HG02852 (cell line): ENCODE measurements around the gene SMU1.

Experiments
- ATAC-seq: cut with Tn5 transposase; IDR thresholded peaks from one replicate; pipeline ENCODE4 v1.9.1; 2021; ENCODE audit warnings: mild to moderate bottlenecking, moderate library complexity; ENCODE audit not compliant: unreplicated experiment

Gene SMU1

DNA sequence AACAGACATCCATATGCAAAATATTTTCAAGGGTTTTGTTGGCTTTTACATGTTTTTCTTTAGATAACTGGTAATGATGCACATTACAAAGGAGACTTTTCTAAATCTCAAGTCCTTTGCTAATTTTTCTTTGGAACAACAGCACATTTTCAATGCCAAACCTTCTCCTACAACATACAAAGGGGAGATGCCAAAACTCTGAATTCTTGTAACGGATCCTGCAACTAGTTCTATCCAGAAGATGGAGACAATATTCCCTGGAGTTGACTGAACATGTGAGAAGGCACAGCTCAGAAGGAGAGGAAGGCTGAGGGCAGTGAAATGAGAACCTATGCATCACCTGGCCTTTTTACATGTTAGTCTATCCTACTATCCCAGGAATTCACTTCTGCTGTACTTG is 30.4 kb downstream of the SMU1 start:
- no peak for ATAC-seq

DNA sequence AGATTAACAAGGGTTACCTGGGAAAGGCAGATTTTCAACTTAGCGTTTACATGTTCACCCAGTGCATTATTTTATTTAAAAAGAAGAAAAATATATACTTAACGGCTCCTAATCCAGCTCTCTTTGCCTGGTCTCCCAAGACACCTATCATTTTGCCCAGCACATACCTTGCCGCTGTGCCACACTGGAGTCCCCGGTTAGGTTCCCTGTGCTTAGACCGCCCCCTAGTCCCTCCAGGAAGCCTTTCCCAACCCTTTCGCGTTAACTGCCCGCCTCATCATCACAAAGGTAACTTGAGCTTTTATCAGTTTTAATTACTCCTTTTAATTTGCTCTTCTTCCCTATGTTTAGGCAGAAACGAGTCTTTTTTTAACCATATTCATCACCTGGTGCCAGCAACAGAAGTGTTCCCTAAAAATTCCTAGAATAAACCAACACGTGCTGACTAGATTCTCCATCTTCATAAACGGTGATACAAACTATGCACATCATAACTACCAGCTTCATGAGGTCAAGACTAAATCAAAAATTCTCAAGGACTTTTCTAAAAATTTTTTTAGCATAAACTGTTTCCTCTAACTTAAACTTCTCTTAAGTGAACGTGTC is 31.7 kb downstream of the SMU1 start:
- no peak for ATAC-seq

DNA sequence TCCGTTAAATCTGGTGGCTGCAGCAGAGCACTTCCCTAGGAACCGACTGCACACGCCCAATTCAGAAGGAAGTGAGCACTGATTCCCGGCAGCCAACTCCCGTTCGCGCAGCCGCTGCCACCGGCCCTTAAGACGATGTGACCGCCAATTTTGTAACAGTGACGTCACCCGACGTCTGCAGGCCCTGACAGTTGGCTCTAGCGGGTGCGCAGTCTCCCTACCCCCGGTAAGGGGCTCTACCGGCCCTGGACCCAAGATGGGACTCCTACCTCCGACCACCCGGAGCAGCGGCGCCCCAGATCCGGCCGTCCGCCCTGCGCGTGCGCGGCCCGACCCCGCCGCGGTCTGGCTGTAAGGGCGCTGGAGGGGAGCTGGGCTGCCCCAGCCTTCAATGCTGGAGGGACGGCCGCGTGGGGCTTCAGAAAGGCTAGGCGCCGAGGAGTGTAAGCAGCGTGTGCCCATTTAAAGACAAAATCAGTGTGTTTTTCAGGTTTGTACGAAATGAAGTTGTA is 32.3 kb downstream of the SMU1 start:
- peak; percentile 77 for ATAC-seq

DNA sequence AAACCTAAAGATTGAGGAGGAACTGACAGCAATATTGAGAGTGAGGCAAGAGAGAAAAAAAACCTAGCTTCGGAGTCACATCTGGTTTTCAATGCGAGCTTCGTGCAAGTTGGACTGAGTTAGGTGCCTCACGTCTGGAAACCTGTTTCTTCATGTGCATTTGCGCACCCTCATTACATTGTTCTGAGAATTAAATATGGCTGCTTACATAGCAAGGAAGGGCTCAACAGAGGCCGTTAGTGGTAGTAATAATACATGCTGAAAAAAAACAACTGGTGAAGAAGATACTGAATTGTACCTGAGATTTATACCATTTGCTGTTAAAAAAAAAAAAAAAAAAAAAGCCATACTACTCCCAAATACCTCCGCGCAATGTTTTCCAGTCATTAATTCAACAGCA is 32.8 kb downstream of the SMU1 start:
- ATAC-seq: no peak

DNA sequence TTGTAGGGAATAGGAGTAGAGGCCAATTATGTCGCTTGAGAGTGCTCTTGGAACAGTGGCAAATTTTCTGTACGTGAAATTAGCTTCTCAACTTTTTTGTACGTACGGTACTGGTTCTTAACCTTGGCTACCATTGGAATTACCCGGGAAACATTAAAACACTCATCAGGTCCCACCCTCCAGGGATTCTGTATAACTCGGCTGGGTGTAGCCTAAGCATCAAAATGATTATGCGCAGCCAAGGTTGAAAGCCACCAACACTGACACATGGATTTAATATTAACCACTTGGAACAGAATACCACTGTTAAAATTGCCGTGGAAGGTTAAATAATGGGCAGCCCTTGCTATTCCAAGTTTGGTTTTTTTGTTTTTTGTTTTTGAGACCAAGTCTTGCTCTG is 34.0 kb downstream of the SMU1 start:
- no peak for ATAC-seq

DNA sequence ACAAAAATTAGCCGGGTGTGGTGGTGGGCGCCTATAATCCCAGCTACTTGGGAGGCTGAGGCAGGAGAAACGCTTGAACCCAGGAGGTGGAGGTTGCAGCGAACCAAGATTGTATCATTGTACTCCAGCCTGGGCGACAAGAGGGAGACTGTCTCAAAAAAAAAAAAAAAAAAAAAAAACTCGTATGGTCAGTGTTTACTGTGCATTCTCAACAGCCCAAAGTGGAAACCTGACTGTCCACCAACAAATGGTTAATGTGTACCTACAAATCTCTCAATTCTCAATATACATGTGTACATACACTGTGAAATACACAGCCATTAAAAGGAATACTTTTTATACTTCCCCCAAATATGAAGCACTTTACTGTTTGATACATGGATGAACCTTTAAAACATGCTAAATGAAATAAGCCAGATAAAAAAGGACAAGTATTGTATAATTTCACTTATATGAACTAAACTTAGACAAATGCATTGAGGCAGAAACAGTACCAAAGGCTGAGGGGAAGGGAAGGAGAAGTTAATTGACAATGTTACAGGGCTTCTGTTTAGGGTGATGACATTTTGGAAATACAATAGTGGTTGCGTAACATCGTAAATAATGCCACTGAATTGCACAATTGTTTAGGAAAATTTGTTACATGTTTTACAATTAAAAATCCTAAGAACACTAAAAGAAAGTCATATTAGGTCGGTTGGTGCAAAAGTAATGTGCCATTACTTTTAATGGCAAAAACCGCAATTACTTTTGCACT is 34.9 kb downstream of the SMU1 start:
- ATAC-seq: no peak

DNA sequence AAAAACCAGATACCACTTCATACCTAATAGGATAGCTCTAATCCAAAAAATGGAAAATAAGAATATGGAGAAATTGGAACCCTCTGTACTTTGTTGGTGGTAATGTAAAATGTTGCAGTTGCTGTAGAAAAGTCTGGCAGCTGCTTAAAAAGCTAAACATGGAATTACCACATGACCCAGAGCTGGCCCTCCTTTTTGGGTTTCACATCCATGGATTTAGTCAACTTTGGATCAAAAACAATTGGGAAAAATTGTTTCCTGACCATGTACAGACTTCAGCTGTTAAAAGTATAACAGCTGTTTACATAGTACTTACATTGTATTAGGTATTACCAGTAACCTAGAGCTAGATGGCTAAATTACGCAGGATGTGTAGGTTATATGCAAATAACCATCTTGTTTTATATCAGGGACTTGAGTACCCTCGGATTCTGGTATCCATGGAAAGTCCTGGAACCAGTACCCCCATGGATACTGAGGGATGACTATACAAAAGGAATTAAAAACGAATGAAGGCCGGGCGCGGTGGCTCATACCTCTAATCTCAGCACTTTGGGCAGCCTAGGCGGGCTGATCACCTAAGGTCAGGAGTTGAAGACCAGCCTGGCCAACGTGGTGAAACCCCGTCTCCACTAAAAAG is 35.6 kb downstream of the SMU1 start:
- no peak for ATAC-seq

DNA sequence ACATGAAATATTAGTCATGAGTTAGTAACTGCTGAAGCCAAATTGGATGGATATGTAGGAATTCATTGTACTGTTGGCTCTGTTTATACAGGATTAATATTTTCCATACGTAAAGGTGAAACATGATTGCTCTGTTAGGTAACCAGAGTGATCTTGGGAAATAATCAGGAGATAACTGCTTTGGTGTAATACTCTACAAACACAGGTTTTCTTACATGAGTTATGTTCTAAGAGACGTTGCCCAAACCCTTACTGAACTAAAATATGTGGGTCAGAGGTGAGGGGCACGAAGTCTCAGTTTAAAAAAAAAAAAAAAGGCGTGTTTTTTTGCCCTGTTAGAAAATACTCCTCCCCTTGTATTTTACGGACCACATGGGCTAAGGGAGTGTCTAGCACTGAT is 43.6 kb downstream of the SMU1 start:
- no peak for ATAC-seq

DNA sequence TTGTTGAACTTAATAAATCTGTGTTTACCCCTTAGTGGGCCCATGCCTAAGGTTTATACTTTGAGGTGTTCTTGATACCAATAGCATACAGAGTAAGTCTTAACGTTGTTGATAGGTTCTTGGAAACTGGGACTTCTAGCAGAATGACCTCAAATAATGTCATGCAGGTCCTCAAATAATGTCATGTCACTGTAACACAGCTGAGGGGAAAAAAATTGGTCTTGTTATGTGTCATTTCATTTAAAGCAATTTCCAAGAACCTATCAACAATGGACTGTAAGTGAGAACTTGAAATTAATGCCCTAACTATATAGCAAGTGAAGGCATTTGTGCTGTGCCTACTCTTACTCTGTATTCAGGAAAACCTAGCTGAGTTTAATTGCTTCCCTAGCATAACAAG is 44.2 kb downstream of the SMU1 start:
- no peak for ATAC-seq

DNA sequence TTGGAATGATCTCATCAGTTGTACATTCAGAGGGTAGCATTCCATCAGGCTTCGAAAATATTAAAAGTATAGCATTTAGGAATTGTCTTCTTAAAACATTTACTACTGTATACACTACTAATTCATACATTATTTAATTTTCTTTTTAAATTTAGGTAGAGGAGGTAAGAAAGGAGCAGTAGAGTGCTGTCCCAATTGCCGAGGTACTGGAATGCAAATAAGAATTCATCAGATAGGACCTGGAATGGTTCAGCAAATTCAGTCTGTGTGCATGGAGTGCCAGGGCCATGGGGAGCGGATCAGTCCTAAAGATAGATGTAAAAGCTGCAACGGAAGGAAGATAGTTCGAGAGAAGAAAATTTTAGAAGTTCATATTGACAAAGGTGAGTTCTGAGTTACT is 46.2 kb downstream of the SMU1 start:
- ATAC-seq: no peak

DNA sequence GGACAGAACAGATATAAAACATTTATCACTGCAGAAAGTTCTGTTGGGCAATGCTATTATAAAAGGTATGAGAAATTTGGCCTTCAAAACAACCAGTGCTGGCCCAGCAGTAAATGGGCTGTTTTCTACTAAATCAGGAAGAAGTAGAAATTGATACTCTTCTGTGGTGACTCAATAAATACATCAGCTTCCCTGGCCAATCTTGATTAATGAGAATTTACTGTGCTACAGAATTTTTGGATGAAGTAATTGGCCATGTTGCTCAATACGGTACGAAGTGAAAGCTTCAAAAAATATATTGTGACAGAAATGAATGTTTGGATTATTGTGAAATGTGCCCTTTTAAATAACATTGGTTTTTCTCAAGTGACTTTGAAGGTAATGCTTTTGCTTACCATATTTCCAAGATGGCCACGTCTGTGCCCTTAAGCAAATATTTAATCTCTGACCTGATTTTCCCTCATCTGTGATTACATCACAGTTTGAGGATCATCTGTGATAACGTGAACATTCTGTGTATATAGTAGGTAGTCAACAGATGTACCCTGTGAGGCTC is 47.2 kb downstream of the SMU1 start:
- no peak for ATAC-seq

DNA sequence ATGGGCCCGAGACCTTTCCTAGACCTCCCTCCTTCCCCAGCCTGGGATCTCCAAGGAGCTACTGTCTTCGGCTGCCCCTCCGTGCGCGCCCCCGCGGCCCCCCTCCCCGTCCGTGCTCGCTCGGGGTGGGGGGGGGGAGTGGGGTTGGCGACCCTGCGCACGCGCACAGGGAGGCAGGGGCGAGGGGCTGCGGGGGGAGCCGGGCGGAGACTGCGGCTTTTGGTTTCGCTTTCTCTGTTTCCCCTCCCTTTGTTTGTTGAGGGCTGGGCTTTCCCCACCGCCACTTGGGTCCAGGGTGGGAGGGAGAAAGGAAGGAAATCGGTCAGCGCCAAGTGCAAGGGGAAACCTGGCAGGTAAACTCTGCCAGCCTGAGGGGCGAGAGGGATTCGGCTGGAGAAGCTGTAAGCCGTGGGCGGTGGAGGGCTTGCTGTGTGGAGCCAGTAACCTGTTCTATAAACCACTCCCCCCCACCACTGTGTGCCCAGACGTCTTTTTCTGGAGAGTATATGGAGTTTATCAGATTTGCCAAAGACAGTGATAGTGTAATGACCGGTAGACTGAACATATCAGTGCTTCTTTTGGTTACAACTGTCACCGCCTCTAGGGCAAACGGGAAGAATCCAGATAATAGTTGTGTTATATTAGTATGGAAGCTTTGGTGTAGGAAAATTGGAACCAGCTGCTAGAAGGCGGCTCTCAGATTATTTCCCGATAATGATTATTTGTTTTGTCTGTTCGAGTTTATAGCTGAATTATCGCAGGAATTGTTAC is 50.7 kb downstream of the SMU1 start:
- peak; percentile 47 for ATAC-seq

DNA sequence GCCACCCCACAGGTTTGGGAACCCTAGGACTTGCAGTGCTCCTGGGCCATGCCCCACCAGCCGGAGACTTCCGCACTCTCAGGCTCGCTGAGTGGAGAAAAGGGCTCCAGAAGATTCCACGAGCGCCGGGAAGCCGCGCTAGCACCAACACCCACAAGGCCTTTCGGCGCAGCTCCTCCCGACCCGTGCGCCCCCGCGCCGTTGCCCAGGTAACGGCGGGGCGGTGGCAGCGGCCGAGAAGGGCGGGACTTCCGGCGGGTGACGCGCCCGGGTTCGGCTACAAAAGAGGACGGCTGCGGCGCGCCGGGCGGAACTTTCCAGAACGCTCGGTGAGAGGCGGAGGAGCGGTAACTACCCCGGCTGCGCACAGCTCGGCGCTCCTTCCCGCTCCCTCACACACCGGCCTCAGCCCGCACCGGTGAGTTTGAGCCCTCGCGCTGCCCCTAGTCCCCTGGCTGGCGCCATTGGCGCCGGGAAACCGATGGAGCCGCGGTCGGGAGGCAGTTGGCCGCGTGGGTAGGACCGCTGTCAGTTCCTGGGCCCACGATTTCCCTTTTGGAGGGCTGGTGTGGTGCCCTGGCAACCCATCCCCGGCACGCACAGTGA is 51.4 kb downstream of the SMU1 start, which contains the start of gene DNAJA1:
DNAJA1 (plus strand) TSS at position 308 of the 606 bp plus-strand sequence. CDS start 1,212 bp downstream, outside the sequence.
- ATAC-seq: peak; percentile 91

DNA sequence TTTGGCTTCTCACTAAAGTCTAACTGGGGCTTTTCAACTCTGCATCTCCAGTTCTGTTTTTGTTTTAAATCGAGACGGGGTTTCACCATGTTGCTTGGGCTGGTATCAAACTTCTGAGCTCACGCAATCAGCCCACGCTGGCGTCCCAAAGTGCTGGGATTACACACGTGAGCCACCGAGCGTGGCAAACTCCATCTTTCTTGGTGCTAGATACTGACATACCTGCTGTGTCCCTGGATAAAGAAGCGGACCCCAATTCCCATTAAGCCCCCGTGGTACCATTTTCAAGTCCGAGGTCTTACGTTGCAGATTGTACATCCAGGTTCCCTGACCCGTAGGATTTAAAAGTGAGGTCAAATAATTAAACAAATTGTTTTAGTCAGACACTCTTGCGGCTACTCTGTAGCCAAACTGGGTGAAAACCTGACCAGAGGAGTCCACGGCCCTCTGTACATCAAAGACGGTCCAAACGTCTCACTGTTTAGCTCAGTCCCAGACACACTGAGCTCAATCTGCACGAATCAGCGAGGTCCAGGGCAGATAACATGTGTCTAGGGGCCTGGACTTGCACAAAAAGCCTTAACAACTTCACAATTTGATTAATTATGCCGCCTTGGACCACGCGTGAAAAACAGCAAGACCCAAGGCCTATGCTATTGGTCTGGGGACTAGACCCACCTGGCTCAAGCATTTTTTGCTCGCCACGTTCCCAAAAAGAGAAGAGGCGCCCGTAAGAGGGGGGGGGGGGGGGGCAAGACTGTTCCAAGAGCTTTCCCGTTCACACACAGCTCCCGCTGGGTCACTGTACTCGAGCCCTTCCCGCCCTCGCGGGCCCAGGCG is 52.1 kb downstream of the SMU1 start:
- no peak for ATAC-seq

DNA sequence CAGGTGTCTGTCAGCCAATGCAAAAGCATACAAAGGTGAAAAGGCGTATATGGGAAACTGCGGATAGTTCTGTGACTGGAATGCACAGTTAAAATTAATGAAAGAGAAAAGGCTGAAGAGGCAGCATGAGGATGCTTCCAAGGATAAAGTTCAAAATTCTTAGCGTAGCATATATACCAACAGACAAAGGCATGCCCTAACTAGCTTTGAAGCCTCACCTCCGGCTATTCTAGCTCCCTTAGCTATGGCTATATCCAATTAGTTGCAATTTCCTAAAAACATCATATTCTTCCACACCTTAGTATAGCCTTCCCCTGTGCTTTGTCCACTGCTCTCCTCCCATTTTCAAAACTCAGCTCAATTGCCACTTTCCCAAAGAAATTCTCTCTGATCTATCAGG is 52.8 kb downstream of the SMU1 start:
- ATAC-seq: no peak

DNA sequence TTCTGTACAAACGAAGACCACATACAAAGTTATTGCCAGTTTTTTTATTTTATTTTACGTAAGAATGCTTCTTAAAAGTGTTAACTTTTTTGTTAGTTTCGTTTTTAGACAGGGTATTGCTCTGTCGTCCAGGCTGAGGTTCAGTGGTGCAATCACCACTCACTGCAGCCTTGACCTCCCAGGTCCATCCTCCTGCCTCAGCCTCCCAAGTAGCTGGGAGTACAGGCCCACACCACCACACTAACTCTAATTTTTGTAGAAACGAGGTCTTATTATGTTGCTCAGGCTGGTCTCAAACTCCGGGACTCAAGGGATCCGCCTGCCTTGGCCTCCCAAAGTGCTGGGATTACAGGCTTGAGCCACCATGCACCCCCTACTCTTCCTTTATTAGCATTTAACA is 53.7 kb downstream of the SMU1 start:
- ATAC-seq: no peak

DNA sequence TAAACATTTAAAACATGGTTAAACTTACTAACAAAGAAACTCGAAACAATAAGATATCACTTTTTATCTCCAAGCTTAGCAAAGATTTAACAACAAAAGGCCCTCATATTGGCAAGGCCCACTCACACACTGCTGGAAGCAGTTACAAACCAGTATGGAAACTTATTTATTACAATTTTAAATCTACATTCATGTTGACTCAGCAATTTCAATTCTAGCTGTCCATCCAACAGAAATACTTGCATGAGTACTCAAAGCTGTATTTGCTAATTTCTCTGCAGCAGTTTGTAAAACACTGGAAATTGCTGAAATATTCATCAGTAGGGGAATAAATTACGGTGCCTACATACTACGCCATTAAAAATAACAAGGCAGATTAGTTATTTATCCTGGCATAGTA is 54.2 kb downstream of the SMU1 start:
- ATAC-seq: no peak

DNA sequence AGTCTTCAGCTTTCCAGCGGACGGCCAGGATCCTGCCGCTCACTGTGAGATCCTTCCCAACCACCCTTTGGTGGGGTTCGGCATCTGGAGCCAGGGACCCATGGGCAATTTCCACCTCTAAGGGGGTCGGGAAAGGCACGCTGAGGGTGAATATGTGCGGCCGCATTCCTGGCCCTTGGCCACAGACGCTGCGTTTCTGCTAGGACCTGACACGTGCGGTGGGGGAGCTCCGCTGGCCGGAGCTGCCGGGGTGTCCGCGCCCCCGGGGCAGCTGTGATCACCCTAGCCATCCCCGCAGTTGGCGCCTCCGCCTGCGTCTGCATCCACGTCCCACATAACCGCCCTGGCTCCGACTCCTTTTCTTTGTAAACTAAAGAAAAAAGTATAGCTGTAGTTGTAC is 56.7 kb downstream of the SMU1 start:
- no peak for ATAC-seq

DNA sequence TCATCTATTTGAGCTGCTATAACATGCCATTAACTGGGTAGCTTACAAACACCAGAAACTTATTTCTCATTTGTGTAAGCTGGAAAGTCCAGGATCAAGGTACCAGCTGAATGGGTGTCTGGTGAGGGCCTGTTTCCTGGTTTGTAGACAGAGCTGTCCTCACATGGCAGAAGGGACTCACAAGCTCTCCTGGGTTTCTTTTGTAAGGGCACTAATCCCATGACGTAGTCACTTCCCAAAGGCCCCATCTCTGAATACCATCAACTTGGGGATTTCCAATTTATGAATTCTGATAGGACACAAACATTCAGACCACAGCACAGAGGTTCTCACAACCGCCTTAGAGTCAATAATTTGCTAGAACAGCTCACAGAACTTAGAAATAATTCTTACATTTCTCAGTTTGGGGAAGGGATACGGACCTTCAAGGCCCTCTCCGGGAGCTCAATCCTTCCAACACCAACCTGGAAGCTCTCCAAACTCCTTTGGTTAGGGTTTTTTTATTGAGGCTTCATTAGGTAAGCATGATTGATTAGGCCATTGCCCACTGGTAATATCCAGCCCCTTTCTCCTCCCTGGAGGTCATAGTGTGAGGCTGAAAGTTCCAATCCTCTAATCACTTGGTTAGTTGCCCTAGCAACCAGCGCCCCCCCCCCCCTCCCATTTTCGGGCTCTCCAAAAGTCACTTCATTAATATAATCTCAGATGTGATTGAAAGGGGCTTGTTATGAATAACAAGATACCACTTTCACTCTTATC is 59.0 kb downstream of the SMU1 start:
- peak; percentile 49 for ATAC-seq
